ENCODE results near the gene APBA2.

- no peak for TF ChIP-seq CTCF (IDR thresholded peaks at IDR 0.05)
- no peak for TF ChIP-seq ZNF121 (CRISPR knock-in tag; IDR thresholded peaks at IDR 0.05)
- TF ChIP-seq, protein P1, sequence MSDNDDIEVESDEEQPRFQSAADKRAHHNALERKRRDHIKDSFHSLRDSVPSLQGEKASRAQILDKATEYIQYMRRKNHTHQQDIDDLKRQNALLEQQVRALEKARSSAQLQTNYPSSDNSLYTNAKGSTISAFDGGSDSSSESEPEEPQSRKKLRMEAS (CRISPR knock-in tag; IDR thresholded peaks at IDR 0.05), result no peak
Measured at GRCh38 chr15:28897861-28898585, 12.2 kb downstream of the APBA2 start.
